ENCODE data around the gene MSL3B.

MSL3B gene

DNA sequence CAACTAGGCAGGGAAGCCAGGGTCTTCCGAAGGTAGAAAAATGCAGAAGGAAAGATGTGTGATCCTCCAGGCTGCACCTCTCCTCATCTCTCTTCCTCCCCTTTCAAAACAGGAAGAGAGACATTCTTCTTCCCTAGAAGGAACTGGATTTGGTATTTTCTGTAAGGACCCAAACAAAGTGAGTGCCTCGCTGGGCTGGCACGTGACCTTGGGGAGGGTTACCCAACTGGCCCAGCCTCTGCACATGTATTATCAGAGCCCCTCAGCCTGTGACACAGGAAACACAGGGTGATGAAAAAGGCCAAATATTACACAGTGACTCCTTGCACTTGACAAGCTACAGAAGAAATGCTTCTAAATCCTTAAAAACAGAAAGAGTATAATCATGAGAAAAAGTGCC is 16.1 kb downstream of the MSL3B start:
- no peak for DNase-seq

DNA sequence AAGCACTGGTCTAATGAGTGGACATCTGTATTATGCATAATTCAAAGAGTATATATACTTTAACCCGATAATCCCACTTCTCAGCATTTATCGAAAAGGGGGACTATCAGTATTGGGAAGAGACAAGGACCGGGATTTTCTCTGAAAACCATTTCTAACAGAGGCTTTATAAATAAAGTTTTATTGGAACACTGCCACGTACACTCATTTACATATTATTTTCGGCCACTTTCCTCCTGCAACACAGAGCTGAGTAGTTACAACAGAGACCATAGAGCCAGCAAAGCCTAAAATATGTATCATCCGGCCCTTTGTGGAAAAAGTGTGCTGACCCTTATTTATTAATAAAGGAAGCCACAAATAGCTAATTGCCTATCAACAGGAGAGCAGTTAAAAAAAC is 17.0 kb downstream of the MSL3B start:
- no peak for DNase-seq

DNA sequence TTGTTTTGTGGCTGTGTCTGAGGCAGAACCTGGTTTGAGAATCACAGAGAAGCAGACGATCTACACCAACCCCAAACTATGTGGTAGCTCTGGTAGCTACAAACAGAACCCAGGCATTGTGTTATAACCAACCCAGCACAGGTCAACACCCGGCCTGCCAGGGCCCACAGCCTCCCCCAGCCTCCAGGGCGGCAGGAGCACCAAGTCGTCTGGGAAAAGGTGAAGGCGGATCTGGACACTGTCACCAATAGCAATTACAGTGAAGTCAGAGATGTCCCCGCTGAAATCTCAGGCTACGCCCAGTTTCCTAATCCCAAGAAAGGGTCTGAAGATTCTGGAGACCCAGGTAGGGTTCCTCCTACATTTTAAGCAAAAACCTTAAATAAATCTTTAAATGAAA is 17.4 kb downstream of the MSL3B start:
- no peak for DNase-seq

DNA sequence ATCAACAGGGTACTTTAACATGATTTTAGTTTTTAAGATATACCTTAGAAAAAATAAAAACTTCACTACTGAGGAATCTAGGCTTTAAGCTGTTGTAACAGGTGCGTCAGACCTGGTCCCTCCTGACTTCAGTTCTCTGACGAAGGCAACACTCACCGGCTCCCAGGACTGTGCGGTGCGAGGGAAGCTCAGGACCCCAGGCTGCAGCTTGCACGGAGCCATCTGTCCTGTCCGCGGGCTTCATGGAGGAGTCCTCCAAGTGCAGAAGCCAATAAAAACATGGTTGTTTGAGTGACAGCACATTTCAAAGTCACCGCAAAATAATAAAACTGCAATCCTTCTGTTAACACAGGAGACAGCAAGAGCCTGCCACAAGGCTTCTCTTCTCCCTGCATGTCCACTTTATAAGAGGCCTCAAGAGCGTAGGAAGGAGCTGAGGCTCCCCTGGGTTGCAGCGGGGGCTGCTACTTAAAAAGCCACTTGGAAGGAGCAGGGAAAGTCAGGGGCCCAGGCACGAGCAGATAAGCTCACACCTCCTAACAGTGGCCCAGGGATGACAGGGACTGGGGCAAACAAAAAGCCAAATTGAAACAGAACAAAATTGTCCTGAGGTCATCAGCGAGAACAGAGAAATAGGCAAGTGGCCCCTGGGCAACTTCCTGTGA is 18.4 kb downstream of the MSL3B start:
- DNase-seq: no peak

DNA sequence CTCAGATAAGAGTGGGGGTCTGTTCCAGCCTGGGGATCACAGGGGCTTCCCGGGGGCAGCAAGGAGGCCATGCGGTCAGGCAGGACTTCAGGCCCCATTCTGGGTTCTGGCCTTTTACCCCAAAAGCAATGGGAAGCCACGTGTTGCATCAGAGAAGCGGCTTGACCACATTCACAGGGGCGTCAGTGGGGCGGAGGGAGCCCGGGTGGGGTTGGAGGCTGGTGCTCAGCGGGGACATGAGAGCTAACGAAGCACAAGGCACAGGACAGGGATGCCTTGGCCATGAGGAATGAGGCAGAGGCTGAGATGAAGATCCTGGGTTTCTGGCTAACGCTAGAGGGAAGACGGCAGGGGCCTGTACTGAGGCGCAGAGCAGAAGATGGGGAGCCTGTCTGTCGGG is 19.9 kb downstream of the MSL3B start:
- DNase-seq: no peak

DNA sequence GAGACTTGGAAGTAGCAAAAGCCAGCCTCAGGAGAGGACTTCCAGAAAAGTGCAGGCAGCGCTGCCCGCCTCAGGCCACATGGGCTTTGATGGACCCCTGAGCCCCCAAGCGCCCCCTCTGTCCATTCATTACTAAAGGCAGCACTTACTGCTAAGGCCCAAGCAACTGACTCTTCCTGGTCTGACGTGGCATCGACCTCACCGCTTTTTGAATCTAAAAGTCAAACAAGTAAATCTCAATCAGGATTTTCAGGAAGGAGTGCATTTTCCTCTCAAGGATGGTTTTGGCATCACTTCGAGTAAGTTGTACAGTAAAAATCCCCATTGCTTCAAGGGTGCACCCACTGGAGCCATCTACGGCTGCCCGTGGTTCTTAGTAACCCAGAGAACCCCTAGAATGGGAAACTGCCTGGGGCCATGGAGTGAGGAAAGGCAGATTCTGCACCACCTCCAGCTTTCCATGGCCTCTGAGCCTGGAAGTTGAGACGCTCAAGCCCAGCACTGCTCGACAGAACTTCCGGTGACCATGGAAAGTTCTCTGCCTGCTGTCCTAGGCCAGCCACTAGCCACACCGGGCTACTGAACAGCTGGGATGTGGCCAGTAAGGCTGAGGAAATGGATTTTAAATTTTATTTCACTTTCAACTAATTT is 20.8 kb downstream of the MSL3B start:
- no peak for DNase-seq

DNA sequence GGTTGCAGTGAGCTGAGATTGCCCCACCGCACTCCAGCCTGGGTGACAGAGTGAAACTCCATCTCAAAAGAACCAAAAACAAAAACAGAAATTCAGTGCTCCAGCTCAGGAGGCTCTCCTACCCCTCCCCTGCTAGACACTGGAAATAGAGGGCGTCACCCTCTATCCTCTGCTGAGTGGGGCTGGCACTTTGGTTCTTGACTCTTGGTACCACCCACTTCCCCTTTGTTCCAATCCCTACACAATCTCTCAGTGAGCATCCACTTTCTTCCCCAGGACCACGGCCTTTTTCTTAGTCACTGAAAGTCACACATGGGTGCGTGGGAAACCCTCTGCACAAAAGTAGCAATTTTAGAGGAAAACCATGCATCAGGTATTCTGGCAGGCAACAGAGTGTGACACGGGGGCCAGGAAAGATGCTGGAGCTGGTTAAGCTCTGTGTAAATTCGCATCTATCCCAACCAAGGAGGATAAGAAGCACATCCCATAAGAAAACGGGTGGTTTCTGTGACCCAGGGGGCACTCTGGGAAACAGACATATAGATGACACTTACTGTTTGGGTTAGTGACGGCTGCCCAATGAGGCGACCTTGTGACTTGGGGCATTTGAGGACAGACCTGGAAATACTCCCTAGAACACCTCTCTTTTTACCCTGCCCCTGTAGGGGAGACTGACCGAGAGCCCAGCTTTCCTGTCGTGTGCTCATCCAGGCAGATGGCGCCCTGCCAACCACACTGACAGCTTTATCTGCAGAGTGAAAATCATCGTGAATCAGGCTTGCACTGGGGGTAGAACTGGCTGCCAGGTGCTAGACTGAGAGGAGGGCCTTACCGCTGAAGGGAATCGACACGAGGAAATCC is 21.6 kb downstream of the MSL3B start:
- no peak for DNase-seq

DNA sequence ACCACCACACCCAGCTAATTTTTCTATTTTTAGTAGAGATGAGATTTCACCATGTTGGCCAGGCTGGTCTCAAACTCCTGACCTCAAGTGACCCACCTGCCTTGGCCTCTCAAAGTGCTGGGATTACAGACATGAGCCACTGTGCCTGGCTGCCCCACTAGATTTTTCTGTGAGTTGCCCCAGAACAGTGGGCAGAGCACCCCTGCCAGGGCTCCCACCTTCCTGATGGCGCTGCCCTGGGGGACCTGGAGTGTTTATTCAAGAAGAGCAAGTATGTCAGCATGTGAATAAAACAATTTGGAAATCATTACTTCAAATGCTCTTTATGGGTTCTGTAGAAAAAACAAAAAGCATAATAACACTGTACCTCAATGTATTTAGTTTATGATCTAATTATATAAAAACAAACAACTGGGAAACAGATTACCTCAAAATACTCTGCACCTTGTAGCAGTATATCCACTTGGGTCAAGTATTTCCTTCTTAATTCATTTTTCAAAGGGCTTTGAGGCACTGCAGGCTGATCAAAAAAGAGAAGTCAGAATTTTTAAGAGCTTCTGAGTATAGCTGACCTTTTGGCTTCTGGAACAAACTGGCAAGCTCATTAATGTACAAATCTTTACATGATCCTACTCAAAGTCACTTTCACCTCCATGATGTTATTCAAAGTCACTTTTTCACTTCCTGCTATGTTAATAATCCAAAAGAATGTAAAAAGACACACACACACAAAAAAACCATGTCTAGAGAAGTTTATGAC is 22.7 kb downstream of the MSL3B start:
- DNase-seq: no peak

DNA sequence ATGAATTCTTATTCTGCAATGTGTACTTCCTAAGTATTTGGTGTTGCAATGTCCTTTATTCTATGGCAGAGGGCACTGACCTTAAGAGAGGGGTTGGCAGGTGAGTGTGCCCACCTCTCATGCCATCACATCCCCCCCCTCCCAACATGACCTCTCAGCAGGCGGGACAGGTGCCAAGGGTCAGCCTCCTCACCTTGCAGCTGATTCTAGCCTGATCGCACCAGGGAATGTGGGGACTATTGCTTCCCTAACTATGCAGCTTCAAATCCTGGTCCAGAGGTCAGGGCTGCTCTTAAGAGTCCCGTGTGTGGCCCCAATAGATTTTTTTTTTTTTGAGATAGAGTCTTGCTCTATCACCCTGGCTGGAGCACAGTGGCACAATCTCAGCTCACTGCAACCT is 23.4 kb downstream of the MSL3B start:
- DNase-seq: no peak

DNA sequence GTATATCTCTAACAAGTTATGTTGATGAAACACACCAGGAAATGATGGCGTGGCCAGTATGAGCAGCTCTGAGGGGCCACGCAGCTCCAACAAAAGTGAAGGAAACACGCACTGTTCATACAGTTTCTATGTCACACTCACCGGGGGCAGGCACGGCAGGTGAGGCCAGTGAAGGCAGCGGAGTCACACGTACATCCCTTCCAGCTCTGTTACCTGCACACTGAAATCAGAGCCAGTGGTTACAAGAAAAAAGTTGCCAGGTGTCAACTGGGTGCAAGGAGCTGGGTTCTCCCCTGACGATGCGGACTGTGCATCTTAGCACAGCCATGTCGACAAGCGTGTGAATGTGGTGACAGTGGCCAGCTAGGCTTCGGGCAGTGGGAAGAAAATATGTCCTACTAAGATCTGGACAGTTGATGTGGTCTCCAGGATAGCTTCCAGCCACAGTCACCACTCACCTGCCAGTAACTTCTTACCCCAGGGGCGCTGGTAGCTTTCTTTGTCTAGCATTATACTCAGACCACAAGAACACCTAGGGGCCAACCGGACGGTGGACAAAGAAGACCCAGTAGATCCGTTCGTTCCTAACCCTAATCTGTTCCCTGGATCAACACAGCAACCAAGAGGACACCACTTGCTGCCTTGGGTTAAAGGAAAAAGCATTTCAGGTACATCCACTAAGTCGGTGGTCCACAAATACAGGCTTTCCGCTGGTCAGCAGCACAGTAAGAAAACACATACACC is 23.9 kb downstream of the MSL3B start:
- no peak for DNase-seq

DNA sequence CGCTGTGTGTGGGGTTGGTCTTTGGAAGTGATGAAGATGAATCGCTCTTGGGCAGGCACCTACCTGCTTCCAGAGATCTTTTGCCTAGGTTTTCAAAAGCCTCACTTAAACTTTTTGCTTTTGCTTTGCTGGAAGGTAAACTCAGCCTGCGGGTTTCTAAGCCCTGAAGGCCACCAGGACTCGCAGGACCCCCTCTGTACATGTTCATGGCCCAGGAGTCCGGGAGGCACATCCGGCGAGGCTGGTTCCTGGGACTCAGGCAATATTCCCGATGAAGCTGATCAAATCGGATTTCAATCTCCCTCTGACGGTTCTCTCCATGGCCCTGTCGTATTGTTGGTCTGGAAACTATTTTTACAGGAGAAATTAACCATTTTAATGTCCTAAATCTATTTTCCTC is 27.0 kb downstream of the MSL3B start:
- DNase-seq: no peak

DNA sequence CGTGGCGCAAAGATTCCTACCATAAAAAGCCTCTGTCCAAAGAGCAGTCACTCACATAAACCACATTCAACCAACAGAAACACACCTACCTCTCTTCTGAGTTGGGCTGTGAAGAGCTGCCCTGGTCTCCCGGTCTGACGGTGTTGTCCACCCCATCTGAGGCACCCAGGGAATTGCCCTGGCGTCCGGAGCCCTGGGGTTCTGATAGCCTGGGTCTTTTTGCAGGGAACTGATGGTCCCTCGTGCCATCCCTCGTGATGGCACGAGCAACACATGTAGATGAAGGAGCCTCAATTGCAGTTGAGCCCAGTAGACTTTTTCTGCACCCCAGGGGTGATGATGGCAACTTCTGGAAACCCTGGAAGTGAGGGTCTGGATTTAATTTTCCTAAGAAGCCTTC is 27.7 kb downstream of the MSL3B start:
- DNase-seq: no peak

DNA sequence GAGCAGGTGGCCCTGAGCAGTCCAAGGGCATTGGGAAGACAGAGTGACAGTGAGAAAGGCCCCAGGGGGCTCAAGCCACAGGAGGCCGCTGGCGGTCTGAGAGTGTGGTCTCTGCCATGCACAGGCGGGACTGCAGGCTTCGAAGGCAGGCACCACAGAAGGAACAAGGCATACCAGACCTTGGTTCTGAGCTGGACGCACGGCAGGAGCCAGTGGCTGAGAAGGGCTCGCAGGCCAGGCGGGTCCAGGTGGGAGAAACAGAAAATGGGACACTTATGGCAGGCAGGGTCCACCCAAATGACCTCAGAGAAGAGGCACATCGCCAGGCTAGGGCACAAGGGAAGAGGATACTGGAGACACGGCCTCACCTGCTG is 28.8 kb downstream of the MSL3B start:
- DNase-seq: no peak

DNA sequence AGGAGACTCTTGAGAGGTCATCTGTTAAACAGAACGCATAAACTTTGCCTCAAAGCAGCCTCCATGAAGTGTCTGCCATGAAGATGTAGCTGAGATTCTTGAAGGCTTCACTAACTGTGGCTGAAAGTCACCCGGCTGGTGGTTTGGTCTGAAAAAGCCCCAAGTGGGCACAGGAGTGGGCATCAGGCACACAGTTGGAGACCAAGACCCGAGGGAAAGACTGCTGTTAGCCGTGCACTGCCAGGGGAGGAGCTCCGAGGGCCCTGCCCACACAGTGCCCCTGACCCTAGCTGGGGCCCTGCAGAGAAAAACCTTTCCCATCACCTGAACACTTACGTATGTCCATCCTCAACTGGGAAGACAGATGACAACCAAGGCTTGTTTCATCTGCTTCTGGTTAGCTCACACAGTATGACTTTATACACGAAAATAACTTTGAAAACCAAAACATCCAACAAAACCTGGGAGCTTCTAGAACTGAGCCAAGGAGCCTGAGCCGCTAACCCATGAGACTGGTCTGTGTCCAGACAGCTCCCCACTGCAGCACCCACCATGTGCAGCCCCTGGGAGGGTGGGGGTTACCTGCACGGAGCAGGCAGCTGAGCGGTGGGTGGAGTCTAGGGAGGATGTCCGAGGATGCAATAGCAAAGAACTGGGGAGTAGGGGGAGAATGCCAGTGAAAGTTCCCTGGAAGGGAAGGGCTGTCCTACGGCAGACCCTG is 29.3 kb downstream of the MSL3B start:
- DNase-seq: no peak

DNA sequence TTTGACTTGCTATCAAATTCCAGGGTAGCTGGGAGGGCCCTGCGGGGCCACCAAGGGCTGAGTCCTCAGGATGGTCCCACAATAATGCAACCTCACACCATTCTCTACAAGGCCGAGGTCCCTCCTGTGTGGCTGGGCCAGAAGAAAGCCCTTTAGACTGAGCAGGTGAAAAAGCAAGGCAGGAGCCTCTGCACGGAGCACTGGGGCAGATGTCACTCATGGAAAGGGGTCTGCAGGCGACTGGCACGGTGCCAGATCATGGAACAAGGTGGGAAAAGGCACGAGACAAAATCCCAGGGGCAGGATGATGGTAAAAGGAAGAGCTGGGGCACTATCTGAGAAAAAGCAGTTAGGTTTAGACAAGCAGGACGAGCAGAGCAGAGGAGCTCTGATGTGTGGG is 29.9 kb downstream of the MSL3B start:
- no peak for DNase-seq

DNA sequence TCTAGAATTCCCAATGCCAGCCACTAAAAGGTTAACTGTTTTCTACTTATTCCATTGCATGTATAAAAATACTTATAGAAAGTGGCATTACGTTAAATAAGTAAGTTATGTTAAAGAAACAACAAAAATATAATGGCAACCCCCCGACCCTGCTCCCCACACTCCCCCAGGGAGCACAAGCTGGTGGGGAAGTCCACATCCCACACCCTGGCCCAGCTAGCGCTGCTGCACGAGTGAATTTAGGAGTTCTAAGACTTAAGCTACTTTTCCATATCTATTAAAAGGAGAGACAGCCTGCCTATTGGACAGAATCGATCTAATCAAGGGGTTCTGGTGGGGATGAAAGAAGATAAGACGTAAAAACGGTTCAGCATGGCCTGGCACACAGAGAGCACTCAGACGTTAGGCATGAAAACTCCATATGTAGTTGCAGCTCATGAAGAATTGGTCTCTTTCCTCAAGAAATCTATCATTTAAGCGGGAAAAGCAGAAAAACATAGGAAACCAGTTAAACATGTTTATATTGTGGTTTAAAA is 30.4 kb downstream of the MSL3B start:
- DNase-seq: no peak

DNA sequence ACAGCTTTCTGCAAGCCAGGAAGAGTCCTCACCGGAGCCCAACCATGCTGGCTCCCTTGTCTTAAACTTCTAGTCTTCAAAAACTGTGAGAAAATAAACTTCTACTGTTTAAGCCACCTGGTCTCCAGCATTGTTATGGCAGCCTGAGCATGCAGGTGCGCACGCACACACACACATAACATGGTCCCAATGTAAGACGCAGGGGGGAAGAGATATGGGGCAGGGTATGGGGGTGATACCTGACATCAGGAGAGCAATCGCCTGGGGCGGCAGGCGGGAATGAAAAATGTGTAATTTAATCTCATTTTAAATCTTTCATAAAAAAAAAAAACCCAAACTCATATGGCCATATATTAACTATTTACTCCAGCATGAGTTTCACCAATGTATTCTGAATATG is 31.8 kb downstream of the MSL3B start:
- no peak for DNase-seq

DNA sequence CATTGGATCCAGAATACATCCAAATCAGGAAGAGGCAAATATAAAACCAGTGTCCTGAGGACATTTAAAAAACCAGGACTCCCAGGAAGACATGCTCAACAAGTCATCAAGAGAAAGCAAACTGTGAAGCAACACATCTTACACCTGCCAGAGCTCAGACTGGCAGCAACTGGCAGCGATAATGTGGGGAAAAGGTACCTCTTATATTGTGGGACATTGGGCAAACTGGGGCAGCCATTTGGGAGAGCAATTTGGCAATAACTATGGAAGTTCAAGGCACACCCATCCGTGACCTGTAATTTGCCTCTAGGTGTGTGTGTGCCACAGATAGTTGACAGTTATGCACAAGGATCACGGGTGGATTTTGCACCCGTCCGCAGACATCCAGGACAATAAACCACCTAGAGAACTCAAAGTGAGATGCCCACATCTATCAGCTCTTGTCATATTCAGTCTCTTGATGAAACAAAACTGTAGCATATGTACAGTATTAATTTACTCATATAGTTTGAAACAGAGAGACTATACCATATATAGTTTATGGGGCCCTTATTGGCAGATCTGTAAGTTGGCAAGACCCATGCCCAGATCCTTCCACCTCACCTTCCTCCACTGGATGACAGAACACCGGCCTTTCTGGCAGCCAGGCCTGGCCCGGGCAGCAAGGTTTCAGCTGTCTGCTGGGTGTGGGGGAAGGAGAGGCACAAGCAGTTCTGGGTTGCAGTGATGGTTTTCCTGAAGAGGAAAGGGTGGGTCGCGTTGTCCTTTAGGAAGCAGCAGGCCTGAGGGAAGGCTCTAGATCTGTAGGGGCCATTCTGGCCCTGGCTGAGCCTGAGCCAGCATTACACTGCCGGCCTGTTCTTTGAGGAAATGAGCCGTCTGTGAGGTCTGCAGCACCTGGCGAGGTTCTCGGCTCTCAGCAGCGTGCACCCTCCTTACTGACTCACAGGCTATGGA is 32.7 kb downstream of the MSL3B start:
- DNase-seq: no peak

DNA sequence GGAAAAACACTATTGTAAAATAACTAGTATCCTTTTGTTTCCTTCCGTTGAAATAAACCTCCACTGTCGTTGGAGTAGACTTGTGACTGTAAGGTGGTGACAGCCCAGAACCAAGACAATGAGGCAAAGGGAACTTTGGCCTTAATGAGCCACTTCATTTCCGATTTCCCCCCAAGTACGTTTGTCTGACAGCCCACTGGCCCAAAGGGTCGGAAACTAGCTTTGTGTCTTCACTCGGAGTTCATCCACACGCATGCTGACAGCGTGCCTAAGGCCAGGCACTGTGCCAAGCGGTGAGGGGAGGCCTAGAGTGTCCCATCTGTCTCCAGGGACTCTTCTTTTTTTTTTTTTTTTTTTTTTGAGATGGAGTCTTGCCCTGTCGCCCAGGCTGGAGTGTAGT is 34.8 kb downstream of the MSL3B start:
- no peak for DNase-seq

DNA sequence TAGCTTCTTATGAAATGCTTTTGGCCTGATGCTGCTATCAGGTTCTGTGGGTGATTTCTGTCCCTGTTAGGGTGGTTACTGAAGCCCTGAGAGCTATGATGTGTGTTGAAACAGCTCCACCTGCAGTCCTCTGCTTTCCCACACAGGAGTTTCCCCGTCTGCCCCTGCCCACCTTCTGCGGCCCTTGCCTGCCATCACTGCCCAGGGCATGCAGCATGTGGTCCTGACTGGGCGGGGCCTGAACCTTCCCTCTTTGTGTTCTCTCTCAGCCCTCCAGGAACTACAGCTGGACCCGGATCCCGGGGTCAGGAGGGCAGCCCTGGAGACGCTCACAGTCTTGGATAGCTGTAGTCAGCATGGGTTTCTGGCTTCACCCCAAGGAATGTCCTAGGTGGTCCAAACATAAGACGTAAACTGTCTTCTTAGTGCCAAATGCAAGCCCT is 35.3 kb downstream of the MSL3B start:
- no peak for DNase-seq

Data from DMS79 treated with DMSO at 0.1 percent for 48 hours (cell line).